HG03064 (cell line): ENCODE results near the gene PREX1.
"Not testable (repeated sequence)": the region's sequence is repeated elsewhere in the genome, so short reads cannot be mapped to it uniquely, and the experiment has no call there.

Source experiments
- ATAC-seq: cut with Tn5 transposase; IDR thresholded peaks from one replicate; pipeline ENCODE4 v1.9.1; 2021; ENCODE audit warnings: low read depth; ENCODE audit not compliant: unreplicated experiment

PREX1 gene

DNA sequence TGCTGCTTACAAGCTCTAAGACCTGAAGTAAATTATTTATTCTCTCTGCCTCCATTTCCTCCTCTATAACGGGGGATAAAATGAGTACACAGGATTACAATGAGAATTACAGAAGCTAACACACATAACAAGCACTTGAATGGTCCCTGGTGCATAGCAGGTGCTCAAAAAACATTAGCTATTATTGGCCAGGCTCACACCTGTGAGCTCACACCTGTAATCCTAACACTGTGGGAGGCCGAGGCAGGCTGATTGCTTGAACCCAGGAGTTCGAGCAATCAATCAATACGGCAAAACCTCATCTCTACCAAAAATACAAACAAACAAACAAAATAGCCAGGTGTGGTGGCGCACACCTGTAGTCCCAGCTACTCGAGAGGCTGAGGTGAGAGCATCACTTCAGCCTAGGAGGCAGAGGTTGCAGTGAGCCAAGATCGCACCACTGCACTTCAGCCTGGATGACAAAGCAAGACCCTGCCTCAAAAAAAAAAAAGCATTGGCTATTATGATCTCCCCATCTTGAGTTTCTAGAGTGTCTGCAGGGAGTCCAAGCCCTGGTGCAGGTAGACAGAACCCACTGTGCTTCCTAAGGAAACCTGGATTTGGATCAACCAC, 68.1 kb downstream of the PREX1 start:
- ATAC-seq, result no peak

- no peak for ATAC-seq
Observed at GRCh38 chr20:48758206-48758820, 69.5 kb downstream of the PREX1 start.

DNA sequence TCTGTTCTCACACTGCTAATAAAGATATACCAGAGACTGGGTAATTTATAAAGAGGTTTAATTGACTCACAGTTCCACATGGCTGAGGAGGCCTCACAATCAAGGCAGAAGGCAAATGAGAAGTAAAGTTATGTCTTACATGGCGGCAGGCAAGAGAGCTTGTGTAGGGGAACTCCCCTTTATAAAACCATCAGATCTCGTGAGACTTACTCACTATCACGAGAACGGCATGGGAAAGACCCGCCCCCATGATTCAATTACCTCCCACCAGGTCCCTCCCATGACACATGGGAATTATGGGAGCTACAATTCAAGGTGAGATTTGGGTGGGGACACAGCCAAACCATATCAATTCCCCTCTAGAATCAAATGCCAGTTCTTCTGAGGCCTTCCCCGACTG, 71.0 kb downstream of the PREX1 start:
- ATAC-seq, result not testable (repeated sequence)

DNA sequence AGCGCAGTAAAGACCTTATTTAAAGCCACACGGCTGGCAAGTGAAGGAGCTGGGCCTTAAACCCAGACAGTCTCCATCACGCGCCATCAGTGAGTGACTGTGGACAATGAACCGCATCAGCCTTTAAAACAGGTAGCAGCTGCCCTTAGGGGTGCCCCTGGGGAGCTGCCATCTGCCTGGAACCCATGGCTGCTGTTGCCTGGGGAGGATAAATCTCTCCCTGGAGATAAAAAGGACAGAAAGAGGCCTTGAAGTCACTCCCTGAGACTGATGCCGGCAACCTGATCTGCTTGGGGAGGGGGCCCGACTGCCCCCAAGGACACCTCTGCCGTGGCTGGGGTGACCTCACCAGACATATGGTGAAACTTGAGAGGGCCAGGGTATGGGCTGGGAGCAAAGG, 73.5 kb downstream of the PREX1 start:
- ATAC-seq, result no peak

- no peak for ATAC-seq
Observed at GRCh38 chr20:48752963-48753362, 74.8 kb downstream of the PREX1 start.

DNA sequence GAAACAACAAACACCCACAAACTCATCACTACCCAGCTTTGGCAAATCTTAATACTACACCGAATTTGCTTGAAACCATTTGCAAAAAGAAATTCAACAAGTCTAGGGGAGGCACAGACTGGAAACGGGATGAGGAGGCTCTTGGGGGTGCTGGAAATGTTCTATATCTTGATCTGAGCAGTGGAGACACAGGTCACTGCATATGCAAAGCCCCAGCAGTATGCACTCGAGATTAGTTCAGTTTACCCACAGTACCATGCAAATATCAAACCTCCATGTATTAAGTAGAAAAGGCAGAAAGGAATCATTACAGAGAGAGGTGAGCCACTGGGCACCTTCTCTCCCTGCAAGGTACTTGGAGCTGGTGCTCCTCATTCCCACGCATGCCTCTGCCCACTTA, 75.9 kb downstream of the PREX1 start:
- no peak for ATAC-seq

- no peak for ATAC-seq
Observed at GRCh38 chr20:48750941-48751635, 76.7 kb downstream of the PREX1 start.

- ATAC-seq, result no peak
Observed at GRCh38 chr20:48750376-48750775, 77.4 kb downstream of the PREX1 start.

DNA sequence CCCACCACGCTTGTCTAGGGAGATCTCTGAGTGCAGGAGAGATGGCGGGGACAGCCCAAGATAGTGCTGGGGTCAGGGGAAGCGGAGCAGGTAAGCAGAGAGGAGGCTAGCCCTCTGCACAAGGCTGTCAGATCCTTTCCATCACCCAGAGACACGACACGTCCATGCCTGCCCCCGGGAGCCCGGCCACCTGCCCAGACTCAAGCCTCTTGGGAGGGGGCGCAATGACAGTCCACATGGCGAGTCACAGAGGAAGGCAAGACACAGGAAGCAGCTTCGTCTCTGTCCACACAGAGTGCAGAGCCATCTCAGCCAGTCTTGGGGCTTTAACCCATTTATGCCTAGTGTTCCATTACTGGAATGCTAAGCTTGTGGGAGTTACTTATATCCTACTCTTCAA, 78.4 kb downstream of the PREX1 start:
- ATAC-seq, result no peak

DNA sequence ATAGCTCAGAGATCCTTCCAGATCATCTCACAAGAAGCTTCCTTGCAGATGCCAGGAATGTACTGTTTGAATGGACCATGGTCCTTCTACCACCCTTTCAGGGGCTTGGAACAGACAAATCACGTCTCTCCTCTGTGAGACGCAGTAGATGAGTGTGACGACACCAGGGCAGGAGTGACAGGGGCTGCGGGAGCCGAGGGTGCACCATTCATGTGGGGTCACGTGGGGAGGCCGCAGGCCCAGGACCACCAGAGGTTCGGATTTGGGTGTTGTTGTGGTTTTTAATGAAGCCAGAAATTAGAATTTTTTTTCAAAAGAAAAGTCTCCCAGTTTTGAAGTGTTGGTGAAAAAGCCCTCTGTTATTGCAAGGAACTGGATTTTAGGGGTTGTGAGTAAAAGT, 79.2 kb downstream of the PREX1 start:
- ATAC-seq, result no peak

- ATAC-seq, result no peak
Observed at GRCh38 chr20:48747840-48748414, 79.9 kb downstream of the PREX1 start.

DNA sequence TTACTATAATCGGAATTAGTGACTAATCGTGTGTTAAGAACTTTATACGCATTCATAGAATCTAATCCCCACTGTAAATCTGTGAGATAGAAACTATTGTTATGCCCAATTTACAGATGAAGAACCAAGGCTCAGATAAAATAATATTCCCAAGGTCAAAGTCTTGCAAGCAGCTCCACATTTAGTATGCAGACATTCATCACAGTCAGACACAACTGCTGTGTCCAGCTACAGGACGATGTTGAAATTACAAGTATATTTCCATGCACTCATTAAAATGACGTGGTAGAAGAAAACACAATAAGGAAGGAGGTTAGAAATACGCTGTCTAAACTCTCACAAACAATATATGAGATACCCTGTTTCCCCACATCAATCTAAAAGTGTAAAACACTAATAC, 82.5 kb downstream of the PREX1 start:
- no peak for ATAC-seq

DNA sequence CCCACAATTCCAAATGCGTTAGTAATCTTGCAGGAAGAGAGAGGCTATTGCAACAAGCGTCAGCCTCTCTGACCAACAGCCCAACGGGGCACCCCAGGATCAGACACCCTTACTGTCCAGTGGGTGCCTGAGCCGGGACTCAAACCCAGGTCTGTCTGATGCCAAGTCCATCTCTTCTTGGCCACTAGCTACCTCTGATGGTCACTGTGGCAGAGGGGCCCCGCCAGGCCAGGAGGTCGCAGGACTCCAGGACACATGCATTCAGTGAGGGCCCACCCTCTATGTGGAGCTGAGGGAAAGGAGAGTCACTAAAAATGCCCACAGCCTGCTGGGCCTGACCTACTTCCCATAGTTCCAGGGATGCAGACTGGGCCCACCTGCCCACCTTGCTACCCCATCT, 83.3 kb downstream of the PREX1 start:
- ATAC-seq, result no peak

GRCh38 chr20:48743807-48744206, 84.0 kb downstream of the PREX1 start:
- no peak for ATAC-seq

DNA sequence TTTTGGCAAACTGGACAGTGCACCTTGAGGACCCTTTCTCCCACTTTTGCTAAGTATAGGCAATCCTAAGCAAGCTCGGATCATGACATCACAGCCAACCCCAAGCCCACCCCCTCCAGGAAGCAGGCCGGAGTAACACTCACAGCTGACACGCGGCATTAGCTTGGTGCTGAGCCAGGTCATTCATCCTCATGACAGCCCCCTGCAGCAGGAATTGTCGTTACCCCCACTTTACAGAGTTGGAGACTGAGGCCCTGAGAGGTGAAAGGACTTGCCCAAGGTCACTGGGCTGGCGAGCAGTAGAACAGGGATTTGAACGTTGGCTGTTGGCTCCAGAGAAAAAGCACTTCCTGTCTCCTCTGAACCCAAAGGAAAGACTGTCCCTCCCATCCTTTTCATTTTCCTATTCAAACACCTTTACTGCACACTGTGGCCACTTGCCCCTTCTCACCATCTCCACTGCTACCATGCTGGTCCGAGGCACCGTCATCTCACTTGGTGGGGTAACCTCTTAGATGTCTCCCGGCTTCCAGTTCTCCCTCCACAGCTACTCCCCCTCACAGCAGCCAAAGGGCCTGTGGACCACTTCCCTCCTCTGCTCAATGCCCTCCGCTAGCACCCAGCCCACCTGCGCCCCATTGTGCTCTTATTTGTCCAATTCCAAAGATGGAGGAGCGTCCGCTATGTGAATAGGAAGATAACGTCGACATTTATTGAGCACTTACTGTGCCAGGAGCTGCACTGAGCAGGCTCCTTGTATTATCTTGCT, 84.7 kb downstream of the PREX1 start:
- no peak for ATAC-seq

DNA sequence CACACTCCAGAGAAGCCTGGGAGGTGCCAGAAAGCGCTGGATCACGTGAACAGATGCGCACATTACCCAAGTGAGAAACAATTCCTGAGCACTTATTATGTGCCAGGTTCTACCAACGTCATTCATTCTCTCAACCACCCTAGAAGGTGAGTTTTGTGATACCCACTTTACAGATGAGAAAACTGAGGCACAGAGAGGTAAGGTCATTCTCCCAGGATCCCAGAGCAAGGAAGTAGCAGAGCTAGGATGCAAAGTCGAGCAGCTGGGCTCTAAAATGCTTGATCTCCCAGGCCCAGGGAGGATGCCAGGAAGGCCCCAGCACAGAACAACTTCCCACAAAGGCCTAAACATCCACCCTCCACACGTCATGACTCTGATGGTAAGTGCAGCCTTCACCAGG, 85.6 kb downstream of the PREX1 start:
- no peak for ATAC-seq

DNA sequence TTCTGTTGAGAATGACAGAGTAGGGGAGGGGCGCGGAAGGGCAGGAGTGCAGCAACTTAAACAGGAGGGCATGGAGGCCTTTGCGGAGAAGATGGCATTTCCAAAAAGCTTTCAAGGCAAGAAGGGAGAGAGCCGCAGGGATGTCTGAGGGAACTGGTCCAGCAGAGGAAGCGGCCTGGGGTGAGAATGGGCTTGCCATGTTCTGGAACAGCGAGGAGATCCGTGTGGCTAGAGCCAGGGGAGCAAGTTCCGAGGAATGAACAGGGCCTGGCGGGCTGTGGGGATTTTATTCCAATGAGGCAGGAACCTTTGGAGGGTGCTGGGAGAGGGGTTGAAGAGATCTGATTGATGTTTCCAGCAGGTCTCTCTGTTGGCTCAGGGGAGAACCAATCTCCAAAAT, 86.1 kb downstream of the PREX1 start:
- no peak for ATAC-seq

- no peak for ATAC-seq
Observed at GRCh38 chr20:48740712-48741111, 87.1 kb downstream of the PREX1 start.

DNA sequence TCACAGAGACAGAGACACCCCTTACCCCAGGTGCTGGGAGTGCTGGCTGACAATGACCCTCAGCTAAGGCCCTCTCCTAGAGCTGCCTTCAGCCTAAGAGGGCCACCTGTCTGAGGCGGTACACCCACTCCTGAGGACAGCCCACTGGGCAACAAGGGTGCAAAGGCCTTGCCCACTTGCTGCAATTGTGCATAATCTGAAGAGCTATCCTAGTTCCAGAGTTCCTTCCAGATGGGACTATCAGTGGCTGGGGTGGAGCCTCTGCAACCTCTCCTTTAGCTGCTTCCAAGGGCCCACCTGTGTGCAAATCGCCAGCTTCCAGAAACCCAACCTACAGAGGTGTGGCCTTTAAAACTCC, 87.5 kb downstream of the PREX1 start:
- no peak for ATAC-seq

DNA sequence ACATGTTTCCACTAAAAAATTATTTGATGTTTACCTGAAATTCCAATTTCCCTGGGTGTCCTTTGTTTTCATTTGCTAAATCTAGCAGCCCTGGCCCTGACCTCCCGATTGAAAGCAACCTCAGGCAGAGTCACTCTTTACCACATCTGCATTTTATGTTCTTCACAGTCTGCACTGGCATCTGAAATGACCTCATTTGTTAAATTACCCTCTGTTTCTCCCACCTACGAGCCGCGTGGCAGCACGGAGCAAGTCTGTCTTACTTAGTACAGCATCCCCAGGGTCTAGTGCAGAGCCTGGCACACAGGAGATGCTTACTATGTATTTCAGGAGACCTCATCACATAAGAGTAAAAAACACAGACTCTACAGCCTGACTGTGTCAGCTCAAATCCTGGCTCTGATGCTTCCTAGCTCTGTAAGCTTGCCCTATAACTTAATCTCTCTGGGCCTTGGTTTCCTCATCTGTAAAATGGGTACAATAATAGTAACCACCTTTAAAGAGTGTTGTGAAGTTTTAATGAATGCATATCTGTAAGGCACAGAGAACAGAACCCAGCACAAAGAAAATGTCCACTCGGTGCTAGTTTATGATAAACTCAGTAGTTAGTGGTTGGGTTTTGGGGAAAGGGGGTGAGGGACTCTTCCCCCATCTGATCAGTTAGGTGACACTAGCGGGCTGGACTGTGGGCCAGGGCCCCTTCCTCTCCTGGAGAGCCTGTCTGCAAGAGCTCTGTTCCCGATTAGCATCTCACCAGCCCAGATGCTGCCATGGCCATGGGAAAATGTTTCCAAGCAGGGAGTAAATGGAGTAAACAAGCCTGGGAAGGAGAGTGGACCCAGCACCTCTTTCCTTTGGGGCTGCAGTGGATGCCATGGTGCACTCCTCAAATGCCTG, 88.2 kb downstream of the PREX1 start:
- ATAC-seq, result no peak
